Hepatic stellate cell (primary cell): ENCODE results near the gene MGA.
"Not testable (repeated sequence)": the region's sequence is repeated elsewhere in the genome, so short reads cannot be mapped to it uniquely, and the experiment has no call there.

Experiments
- DNase-seq: peaks from one replicate; pipeline ENCODE4 v3.0.0; 2011; ENCODE audit warnings: low spot score

MGA gene

DNA sequence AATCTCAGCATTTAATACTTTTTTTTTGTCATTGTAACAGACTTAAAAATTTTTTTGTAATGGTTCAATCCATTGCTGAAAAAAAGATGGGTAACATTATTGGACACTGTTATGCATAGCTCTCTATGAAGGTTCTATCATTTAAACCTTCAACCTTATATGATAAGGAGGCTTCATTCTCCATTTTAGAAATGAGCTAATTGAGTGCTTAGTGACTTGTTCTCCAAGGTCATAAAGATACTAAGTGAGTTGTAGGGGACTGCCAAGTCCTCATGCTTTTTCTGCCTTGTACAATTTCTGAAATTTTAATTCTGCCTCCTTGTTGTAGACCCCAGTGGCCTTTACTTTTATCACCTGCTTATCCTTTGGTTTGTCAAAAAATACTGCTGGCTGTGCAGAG lies 56.7 kb downstream of the MGA start:
- DNase-seq: no peak

DNA sequence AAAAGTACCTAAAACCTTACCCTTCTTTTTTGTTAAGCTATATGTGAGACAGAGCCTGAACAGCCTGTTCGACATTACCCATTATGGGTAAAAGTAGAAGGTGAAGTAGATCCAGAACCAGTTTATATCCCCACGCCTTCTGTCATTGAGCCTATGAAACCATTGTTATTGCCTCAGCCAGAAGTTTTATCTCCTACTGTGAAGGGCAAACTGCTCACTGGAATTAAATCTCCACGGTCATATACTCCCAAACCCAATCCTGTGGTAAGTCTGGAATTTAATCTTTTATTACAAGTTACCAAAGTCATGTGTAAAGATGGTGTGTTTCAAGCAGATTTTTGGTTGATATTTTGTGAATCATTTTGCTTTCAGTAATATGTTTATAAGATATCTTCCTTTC lies 66.9 kb downstream of the MGA start:
- no peak for DNase-seq

DNA sequence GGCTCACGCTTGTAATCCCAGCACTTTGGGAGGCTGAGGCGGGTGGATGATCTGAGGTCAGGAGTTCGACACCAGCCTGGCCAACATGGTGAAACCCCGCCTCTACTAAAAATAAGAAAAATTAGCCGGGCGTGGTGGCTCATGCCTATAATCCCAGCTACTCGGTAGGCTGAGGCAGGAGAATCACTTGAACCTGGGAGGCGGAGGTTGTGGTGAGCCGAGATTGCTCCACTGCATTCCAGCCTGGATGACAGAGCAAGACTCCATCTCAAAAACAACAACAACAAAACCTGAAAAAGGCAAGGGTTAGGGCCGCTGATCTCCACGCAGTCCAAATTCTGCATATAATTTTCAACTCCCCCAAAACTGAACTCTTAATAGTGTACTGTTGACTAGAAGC lies 67.9 kb downstream of the MGA start:
- not testable (repeated sequence) for DNase-seq

DNA sequence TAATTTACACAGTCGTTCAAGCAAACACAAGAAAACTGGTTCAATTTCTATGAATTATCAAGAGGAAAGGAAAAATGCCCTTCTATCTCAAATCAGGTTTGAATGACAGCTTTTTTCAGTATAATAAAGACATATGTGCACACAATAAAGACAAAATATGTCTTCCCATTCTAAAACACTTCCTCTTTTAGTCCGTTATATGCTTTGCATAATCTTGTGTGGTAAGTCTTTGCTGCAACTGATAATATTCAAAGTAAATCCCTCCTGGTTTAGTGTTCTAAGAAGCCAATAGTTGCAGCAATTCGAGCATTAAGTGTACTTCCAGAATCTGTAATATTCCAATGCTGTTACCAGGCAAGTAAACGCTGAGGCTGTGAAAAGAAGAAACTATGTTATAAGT lies 70.3 kb downstream of the MGA start:
- no peak for DNase-seq

DNA sequence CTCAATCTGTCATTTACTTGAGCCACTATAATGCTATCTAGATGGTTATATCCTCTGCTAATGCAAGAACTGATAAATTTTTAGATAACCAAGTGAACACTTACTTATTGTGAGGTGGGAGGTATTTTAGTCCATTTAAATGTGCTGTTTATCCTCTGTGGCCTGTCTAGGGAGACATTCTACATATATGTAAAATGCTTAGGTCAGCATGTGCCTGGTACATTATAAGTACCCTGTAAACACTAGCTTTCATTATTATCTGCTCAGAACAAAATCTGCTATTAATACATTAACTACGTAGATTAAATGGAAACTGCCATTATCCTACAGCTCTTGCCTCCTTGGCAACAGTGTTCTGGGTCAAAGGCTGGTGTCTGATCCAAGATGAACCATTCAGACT lies 72.3 kb downstream of the MGA start:
- no peak for DNase-seq

DNA sequence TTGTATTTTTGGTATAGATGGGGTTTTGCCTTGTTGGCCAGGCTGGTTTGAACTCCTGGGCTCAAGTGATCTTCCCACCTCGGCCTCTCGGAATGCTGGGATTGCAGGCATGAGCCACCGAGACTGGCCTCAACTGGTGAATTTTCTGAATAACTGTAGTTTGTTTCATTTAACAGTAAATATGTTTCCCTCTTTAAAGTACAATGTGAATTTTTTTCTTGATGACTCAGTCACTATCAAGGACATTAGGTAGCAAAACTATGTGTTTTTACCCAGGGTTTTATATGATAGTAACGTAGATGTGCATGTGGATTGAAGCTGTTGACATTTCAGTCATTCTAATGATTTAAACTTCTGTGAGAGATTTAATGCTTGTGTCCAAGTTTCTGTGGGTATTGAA lies 73.9 kb downstream of the MGA start:
- DNase-seq: no peak

DNA sequence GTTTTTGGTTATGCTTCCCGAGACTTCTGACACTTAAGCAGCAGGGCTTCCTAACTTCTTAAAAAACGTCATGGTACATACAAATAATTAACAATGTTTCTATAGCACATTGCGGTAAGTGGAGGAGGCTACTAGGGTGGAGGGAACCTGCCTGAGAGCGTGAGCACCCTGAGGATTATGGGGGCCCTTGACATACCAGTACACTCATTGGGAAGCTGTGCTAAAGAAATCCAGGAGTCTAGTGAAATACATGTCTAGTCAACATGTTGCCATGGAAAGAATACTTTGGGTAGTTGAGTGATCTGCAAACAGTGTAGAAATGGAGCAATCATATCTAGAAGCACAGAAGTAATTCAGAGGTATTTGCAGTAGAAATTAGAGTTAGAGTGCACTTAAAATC lies 74.8 kb downstream of the MGA start:
- DNase-seq: no peak

DNA sequence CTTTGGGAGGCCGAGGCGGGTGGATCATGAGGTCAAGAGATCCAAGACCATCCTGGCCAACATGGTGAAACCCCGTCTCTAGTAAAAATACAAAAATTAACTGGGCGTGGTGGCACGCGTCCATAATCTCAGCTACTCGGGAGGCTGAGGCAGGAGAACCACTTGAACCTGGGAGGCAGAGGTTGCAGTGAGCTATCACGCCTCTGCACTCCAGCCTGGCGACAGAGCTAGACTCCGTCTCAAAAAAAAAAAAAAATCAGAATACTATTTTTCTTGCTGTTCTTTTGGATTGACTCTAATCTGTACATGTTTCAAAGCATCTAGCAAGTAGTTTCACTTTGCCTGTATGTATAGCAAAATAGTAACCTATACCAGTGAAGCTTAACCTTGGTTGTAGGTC lies 75.3 kb downstream of the MGA start:
- not testable (repeated sequence) for DNase-seq

DNA sequence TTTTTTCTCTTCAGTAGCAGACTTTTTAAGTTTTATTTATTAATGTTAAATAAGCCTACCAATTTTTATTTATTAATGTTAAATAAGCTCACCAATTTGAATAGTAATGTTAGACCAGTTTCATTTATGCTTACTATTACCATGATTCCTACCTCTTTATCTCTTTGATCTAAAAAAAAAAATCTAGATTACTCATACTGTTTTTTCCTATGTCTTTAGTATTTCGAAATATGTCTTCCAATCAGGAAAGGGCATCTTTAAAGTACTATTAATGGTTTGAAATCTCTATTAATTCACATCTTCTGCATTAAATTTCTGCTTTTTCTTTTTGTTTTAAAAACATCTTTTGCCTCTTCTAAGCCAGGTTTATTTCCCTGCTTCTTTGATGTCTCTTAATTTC lies 86.6 kb downstream of the MGA start:
- peak; percentile 7 for DNase-seq

DNA sequence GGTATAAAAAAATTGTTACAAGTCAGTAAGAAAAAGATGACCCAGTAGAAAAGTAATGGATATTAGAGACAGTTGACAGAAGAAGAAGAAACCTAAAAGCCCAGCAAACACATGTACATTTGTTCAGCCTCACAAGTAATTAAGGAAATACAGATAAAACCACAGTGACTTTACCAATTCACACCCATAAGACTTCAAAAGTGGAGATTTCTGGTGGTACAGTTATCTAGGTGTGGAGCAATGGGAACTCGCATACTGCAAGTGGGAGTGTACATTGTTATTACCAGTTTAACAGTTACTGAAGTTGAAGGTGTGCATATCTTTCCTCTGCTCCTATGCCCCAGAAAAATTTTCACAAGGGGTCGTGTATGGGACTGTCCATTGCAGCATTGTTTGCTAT lies 96.0 kb downstream of the MGA start:
- no peak for DNase-seq

DNA sequence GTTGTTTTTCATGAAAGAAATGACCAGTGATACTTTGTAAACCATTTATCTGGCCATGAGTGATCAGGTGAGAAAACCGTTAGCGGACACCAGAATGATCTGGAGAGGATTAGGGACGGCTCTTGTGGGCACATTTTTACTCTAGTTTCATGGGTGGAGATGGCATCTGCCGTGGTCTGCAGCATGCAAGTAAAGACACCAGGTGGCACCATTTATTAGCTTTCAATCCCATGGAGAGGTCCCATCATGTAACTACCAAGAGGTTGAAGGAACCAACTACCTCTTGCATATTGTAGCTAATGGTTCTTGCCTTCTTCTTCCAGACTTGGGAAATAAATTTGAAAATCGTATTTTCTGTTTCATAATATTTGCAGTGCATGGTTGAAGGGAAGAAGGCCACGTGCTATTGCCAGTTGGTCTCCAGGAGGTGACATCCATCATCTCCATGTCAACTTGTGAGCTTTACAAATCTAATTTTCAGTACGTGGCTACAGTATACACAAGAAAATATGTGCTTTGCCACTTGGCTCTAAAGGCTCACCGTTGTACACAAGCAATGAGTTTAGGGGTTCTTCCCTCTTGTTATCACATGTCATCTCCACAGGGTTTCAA lies 112.6 kb downstream of the MGA start:
- DNase-seq: peak; percentile 76

DNA sequence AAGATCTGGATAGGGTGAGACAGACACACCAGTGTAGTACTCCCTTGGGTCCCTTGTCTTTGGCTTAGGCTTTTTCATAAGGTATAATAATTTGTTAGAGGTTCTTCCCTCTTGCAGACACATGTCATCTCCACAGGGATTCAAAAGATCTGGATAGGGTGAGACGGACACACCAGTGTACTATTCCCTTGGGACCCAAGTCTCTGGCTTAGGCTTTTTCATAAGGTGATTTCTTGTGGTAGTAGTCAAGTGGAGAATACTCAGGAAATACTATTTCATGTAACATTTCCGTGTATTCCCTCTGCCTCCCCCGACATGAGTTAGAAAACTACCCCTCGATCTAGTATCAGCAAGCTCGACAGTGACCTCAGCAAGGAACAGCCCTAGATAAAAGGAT lies 113.1 kb downstream of the MGA start:
- DNase-seq: no peak

DNA sequence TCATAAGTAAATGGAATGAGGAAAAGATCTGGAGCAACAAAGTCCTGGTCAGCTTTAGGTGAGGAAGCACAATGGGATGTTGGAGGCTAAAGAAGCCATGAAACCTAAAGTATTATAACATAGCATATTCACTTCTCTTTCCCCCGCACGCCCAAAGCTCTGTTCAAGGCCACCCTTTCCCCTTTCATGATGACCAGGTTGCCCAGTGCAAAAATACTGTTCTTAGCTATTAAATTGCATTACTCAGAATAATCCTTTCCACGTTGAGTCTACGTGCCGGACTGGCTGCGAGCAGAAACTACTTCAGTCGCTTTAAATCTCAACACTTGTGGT lies 113.5 kb downstream of the MGA start:
- DNase-seq: no peak

DNA sequence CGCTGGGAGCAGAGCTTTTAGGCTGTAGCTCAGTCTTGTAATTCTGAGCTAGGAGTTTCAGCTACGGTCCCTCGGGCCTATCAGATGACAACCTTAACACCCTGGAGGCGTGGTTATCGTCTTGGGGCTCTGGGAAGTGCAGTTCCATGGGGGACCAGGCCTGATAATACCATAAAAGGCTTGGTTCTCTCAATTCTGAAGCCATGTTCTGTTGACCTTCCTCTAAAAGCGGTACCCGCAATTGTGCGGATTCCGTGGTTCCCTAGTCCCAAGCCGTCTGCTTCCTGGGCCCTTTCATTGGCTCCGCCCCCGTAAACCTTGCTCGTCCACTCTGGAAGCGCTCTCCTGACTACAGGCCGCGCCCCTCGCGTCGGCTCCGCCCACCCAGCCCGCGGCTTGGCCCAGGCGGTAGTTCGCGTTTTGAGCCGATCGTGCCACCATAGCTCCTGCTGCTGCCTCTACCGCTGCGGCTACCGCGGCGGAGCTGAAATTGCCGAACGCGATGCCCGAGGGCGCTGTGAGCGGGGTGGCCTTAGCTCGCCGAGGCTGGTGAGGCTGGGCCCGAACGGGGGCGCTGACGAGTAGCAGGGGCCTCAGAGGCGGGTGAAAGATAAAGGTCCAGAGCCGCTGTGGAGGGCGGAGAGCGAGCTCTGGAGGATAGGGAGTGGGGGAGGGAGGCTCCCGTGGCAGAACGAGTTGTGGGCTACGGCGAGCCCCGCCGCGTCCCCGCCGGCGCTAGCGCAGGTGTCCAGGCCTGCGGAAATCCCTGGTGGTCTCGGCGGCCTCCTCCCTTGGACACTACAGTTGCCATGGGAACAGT lies 114.1 kb downstream of the MGA start, which contains the start of gene MAPKBP1:
Gene MAPKBP1 (plus strand): TSS at position 423 of the 820 bp plus-strand sequence. CDS start 792 bp downstream, outside the sequence.
- peak; percentile 95 for DNase-seq

DNA sequence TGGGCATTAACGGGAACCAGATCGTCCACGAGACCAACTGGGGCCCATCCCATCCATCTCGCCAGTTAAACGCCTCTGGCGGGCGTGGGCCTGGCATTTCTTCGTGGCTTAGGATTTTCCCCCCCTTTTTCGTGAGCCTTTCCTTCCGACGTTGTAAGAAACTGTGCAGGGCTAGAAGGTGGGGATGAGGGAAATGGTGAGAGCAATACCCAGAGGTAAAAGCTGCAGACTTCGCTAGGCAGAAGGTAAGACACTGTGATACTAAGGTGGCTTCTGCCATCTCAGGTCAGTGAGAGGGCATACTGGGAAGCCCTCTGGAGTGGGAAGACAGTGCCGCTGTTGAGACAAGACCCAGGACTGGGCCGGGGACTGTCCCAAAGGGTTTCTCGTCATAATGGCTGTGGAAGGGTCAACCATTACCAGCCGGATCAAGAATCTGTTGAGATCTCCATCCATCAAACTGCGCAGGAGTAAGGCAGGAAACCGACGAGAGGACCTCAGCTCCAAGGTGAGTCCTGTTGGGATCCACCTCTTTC lies 114.7 kb downstream of the MGA start:
- DNase-seq: no peak

DNA sequence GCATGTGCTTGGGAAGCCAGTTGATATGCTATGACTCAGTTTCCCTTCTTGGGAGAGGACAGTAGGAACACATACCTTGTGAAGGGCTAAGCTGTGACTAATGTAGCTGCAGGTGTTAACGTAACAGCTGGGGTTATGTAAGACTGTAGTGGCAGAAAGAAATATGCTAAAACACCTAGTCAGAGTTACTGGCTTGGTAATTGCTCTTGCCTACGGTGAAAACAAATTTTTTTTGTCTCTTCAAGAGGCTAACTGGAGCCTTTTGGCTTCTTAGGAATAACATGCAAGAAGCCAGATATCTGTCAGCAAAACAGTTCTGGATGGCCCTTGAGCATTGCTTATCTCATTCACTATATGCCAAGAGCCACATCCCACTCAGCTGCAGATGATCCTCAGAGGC lies 115.4 kb downstream of the MGA start:
- no peak for DNase-seq

DNA sequence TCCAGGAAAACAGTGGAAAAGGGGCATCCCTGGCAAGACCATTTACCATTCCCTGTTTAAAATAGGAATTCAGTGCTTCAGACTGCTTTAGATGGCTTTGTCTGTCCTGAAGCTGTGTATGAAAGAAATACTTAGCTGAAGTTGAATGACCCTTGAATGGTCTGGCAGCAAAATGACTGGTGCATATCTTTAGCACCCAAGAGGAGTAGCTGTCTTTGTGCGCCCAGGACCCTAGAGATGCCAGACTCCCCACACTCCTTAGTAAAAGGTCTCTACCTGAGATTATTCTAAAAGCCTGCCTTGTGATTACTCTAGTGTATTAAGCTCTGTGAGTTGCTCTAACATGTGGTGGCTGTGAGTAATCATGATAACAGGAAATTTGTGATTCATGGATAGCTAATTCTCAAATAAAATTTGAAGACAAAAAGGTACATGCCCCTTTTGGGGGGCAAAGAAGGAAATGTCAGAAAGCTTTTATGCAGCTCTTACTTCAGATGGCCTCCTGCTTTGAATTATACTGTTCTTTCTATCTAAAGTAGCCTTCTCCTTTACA lies 117.3 kb downstream of the MGA start:
- DNase-seq: no peak

DNA sequence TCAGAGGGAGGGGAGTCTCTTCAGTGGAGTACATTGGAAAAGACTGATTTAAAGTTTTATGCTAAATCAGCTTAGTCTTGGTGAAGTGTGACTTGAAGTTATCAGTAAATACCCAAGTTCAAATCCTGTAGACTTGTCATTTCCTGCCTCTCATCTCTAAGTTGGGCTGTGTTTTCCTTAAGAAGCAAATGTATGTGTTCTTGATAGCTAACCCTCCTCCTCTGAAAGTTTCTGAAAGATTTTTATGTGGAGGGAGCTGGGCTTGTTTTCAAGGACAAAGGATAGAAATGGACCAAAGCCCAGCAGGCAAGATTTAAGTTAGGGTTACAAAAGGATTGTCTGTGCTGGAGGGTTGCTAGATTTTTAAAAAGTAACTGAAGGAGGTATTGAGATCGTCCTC lies 118.3 kb downstream of the MGA start:
- DNase-seq: no peak

DNA sequence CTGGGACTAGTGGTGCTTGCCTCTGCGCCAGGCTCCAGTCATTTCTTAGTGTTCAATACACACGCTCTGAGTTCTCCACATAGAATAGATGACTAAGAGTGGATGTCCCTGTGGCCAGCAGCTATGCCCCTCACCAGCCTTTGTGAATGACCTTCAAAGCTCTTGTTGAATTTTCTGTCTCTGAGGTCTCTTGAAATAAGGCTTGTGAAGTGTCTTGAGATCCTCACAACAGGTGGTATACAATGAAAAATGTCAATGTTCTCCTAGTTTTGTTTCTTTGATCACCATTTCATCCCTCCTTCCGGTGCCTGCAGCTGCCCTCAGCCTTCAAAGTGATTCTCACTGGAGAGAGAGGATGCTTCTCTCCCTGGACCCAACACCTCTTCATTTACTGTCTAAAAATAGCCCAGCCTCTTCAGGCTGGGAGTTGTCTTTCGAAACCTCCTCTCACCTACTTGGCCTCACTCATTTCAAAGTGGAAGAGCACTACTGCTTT lies 119.5 kb downstream of the MGA start:
- DNase-seq: no peak

DNA sequence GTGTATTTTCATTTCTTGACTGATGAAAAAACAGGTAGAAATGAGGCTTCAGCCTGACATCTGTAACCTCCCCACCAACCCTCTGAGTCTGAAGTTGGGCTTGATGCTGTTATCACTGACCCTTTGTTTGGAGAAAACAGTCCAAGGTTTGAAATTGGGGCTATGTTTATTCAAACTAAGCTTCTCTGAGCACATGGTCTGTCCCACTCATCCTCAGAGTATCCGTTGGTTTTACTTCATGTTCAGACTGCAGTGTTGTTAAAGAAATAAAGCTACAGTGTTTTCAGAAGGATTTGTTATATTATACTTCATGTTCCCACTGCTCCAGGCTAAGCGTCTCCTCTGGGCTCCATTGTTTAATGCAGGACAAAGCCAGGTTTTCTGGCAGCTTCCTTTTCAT lies 120.1 kb downstream of the MGA start:
- no peak for DNase-seq

DNA sequence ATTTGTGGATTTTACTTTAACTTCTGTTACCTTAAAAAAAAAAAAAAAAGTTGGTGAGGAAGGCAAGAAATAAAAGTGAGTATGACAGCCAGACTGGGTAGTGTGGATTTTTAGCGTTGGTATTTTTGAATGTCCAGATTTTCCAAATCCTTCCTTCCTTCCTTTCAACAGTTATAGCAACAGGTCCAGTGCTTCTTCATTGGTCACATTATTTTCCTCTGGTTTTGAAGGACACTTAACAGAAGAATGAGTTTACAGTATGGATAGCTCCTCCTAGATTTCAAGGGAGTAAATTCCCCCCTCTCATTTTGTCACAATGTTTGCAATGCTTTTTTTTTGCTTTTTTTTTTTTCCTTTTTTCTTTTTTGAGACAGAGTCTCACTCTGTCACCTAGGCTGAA lies 120.5 kb downstream of the MGA start:
- no peak for DNase-seq

DNA sequence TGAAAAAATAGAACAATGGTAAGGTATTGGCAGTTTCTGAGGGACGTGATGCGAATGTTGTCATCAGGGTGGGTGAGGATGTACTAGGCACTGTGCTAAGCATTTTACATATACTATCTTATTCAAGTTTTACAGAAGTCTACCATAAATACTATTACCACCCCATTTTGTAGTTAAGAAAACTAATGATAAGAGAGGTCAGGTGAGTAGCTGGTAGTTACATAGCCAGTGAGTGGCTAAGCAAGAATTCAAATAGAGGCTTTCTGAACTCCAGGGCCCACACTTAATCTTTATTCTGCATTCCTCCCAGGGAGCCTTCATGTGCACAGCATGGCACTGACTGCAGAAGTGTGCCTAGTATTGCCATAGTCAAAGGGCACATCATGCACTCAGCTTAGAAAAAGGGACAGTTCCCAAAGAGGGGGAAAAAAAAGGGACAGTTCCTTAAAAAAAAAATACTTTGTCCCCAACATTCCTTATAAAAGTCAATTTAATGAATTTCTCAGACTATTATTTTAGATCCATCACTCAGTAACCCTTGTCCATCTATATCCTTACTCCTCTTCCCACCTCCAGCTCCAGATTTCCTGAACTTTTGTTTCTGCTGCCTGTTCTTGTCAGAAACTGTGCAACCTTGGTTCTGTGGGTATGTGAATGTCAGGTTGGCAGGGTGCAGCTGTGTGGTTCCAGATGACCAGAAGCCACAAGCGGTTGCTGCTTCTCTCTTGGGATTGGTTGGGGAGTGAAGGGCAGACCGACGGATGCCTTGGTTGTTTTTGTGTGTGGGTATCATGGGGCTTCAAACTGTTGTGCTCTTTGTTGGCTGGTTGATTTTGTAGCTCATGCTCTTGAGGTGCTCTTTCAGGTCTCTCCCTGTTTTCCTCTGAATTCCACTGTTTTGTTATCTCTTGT lies 122.4 kb downstream of the MGA start:
- no peak for DNase-seq
